HuH-7 (cell line): ENCODE measurements around the gene PTPRM.

Experiments used
- DNase-seq: peaks from one replicate; pipeline ENCODE4 v3.0.0; 2011; ENCODE audit warnings: low spot score

PTPRM gene

DNA sequence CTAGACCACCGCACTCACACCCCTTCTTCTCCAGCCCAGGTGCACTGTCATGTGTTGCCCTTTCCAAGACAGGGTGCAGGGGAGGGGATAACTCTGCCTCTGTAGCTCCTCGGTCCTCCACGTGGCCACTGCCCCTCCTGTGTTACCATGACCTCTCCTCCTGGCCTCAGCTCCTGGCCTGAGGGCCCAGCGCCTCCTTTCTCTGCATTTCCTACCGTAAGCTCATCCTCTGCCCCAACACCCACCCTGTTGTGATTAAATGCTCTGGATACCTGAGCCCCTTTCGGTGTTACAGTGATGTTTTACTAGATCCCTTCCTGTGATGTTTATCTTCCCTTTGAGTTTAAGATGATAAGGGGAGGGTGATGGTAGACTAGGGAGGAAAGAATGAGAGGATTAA, 242.3 kb downstream of the PTPRM start:
- no peak for DNase-seq

DNA sequence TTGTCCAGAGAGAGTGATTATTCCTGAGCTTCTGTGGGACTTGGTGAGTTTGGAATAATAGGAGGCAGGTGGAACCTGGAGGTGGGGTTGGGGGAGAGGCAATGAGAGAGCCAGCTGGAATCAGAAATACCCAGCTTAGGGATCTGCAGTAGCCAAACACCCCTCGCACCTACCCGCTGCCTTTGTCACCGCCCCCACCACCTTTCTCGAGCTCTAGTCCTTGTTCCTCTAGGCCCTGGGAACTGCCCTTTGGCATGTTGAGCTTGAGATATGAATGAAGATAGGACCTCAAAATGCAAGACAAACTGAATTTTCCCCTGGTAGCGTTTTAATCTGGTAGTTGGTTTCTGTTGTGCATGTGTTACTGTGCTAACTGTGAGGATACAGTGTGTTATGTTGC, 242.9 kb downstream of the PTPRM start:
- DNase-seq = no peak

DNA sequence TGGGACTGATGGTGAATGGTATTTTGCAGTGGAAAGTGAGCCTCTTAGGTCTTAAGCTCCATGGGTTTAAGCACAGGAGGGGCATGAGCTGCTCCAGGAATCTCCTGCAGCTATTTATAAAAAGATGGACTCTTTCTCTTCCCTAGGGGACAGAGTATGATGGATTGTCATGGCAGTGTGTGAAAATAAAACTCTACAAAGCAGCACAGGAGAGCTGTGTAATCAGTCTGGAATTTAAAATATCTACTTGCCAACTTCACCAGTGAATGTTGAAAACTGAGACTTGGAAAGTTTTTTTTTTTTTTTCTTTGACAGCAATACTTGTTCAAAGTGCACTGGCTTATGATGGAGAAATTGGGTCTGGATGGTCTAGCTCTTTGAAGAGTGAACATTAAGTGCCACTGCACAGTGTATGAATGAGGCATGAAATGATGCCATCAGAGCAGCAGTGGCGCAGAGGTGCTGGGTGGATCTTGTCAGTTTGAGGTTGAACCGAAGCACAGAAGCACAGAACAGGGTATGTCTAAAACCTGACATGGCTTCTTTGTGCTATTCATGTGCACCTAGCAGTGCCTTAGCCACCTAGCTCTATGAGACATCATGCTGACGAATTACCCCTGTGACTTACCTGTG, 245.4 kb downstream of the PTPRM start:
- DNase-seq = no peak

DNA sequence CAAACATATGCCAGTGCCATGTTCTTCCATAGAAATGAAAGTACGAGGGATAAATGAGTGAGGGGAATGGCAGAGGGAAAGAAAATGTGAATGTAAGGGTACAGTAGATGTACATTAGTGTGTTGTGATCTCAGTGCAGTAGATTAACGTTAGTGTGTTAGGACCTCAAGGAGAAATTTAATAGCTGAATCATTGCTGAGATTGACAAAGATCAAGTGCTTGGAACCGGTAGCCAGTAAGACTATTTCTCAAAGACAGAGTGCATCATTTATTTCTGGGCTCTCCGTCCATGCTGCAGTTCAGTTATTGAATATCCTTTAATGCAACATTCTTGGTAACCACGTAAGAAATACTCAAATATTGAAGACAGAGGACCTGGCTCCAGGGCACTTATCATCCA, 246.0 kb downstream of the PTPRM start:
- no peak for DNase-seq

DNA sequence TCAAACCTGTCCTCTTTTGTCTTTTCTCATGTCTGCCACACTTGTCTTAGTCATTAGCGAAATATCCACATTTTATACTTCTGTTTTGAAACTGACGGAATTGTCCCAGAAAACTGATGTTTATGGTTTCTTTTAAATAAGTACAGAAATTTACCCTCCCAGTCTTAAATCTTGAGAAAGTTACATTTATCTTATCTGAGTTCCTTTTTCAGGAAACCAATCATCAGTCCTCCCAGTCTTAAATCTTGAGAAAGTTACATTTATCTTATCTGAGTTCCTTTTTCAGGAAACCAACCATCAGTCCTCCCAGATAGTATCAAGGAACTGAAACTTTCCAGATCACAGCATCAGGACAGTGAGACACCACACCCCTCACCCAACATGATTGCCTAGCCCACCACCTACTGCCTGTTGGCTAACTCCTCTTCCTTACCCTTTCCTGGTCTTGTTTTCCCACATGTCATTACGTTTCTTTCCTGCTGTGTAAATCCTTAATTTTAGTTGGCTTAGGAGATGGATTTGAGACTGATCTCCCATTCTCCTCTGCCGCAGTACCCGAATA, 247.7 kb downstream of the PTPRM start:
- DNase-seq = no peak

DNA sequence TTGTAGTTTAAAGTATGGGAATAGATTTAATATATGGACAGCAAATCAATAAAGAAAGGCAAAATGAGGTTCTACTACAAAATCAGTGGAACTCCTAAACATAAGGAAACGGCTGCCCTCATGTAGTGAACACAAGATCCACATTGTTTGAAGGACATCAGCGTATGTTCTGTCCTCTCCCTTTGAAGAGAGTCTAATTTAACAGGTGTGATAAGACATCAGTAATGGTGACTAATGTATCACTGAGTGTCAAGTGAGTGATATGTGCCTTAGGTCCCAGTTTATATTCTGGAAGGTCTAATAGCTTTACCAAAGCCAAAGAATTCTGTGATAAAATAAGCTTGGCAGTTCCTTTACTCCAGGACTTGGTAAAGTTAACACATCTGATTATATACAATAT, 248.7 kb downstream of the PTPRM start:
- no peak for DNase-seq

DNA sequence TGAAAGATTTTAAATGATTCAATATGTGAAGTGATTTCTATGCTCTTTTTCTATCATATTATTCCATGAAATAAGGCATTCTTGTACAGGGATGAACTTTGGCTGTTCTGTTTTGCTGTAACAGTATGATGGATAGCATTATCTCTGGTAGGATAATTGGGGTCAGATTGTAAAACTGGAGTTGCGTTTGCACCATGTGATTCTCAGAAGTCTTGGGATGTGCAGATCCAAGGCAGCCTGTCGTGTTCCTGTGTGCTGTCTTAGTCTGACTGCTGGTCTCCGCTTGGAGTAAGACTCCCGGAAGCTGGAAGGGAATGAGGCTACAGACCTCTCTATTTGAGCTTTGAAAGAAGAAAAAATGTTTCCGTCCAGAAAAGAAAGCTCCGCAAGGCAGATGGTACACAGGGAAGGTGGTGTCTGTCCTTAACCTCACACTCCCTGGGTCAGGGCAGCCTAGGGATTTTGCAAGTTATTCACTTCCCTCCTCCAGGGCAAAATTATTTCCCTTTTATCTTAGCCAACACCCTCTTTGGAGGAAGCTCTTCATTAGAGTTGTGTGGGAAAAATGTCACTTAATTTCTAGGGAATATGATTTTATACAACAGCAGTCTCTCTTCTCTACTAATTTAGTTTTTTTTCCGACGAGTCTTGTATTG, 250.6 kb downstream of the PTPRM start:
- DNase-seq = no peak

DNA sequence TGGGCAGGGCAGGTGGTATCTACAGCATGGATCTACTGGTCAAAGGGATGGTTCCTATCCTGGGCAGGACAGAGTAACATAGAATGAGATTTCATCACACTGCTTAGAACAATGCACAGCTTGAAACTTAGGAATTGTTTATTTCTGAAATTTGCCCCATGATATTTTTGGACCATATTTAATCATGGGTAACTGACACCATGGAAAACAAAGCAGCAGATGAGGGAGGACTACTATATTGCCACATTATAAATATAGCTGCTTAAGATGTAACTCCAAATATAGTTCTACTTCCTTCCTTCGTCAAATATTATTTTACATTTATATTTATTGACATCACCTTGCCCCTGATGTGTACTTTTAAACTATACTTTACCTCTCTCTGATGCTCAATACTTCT, 254.7 kb downstream of the PTPRM start:
- DNase-seq = no peak

DNA sequence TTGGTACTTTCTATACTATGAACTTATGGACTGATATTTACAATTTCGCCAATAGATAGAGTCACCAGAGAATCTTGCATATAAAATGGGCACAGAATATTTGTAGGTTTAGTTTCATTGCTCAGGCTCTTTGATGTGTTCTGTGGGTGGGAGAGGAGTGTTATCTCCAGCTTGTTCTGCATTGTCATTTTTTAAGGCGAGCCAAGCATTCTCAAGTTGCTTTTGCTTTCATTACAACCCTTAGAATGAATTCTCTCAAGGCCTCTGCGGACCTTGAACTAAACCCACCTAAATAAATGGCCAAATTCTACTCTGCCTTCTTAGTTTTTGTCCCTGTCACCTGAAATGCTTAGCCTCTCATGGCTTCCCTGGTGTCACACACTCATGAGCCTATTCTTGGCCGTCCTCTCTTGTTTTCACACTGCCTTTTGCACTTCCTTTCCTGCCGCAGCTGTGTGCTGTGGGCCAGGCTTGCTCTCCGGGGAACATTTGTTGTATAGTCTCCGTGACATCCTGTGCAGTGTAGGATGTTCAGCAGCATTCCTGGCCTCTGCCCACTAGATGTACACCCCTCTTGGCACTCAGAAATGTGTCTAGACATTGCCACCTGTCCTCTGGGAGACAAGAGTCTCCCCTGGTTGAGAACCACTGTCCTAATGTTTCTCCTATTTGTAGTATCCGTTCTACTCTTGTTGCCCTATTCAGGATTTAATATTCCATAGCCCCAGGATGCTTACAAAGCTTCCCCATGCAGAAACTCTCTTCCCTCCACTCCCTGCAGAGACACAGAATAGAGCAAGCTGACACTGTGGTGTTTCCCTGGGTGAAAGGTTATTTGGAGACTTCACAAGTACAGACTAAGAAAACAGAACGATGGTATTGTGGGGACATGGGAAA, 255.6 kb downstream of the PTPRM start:
- no peak for DNase-seq

DNA sequence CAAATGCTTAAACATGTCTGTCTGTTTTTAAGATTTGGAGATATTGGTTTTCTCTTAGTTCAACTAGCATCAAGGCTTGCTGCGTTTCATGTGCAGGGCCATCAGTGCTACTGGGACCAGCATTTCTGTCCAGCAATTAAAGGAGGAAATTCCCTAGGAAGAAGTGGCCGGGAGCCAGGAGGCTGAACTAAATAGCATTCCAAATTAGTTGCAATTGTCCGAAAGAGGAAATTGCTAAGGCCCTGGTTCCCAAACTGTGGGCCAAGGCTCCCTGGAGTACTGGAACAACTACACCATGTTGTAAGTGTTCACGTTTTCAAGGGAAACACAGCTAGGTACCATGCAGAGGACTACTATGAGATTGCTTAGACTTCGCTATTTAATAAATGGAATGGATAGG, 257.9 kb downstream of the PTPRM start:
- DNase-seq = no peak

DNA sequence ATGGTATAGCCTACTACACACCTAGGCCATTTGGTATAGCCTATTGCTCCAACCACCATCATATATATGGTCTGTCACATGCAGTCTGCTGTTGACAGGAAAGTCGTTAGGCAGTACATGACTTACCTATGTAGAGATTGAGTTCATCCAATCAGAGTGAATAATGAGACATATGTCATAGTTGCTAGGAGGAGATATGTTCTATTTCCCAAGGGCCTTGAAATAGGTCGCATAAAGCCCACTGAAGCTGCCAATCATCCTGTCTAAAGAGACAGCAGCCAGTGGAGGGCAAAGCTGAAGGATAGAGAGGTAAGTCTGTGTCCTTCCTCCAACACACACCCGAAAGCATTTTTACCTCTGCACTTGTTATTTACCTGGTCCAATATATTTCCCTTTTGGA, 263.4 kb downstream of the PTPRM start:
- peak; percentile 12 for DNase-seq

DNA sequence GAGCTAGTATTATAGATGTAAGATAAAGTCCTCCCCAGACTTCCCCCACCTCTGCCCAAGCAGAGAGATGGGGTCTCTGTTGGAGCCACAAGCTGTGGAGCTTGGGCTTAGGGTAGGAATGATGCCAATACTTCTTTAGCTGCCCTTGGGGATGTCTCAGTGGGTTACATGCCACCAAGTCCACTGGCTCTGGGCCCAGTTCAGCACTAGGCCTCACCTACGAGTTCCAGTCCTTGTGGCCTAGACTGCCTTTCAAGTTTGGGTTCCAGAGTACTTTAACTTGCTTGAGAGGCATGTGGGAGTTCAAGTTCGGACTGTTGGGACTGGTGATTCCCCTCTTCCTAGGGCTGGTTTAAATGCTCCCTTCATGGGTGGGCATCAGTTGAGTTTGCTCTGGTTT, 272.4 kb downstream of the PTPRM start:
- no peak for DNase-seq

DNA sequence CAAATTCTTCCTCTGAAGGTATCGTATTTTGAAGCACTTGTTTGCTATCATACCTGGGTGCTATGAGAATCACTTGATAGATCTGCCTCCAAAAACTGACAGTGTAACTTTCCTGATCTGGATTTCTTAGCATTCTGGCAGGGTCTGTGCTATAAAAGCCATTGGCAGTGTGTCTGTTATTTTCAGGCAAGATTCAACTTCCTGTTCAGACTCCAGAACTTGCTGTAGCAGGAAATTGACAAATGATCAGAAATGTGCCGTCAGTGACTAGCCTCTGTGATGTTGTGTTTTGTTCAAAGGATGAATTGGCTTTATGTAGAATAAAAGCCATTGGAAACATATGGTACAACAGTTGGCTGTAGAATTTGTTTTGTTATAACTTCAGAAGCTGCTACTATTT, 273.3 kb downstream of the PTPRM start:
- no peak for DNase-seq

DNA sequence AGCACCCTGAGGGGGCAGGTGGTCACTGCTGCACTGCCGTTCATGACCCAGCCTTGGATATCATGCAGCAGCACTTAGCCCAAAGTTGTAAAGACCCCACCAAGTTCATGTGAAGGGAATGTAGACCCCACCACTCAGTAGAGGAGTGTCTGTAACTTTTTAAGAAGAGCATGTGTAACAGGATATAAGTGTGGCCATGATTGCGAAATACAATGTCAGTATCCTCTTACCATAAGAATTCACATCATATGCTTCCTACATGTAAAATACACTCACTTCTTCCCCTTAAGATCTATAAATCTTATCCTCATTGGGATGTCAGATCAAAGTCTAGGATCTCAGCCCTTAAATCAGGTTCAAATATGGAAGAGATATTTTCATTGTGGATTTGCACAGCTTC, 276.9 kb downstream of the PTPRM start:
- no peak for DNase-seq

DNA sequence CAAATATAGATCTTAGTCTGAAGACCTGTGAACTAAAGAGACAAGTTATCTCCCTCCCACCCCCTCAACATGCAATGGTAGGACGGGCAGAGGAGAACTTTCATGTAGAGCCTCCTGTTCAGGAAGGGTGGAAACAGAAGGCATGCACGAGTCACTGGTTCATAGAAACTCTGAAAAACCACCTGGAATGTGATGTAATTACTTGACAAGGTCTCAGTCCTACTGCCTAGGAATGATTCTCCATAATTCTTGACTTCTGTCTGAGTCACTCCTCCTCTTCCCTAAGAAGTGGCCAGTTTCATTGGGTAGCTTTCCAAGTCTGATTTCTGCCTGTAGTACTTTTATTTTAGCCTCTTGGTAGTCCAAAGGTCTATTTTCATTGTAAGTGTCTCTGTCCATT, 277.3 kb downstream of the PTPRM start:
- DNase-seq = no peak

DNA sequence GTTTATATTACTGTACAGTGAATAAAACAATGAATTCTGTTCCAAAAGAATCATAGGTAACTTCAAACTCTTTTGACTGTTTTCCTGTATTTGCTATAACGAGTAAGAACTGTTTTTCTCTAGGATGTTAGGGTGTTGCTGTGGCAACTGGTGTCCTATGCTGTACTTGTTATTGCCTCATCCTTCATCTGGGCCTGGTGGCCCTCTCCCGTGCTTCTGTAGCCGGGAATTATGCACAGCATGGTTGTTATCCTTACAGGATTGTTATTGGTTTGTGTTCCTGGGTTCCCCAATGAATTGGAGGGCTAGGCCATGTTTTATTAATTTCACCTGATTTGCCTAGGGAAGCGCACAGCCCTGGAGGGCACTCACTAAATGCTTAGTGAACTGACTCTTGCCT, 279.2 kb downstream of the PTPRM start:
- no peak for DNase-seq

DNA sequence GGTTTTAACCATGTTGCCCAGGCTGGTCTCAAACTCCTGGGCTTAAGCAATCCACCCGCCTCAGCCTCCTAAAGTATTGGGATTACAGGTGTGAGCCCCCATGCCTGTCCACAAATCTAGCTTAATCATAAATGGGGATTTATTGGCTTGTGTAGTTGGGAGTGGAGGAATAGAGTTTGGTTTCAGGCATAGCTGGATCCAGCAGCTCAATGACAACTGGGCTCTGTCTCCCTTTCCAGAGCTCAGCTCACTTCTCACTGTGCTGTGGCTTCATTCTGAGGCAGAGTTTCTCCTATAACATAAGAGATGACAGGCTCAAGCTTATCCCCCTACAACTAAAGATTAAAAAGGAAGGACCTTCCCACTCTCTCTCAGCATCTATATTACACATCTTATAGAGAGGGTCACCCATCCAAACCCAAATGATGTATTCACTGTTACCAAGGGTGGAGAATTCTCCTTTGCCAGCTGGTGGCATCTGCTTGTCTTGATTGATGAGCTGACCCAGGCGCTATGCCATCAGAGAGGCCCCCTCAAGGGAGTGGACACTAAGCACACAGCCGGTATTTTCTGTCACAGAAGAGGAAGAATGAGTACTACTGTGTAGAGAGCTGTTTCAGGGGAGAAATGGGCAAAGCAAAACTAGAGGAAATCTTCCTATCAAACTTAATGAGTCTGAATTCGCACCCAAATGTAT, 280.4 kb downstream of the PTPRM start:
- DNase-seq = no peak

DNA sequence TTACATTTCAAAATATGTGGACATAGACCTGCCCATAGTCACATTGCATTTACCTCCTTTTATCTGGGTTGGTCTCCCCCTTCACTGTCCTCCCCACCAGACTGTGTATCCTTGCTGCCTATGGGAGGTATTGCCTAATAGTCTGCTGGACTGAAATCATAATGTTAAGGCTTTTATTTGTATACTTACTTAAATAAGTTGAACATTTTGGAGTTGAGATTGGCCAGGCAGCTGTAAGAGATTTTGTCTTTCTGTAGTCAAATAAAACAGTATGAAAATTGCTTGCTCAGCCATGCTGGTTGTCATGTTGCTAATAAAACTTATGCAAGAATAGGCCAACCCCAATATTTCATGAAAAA, 280.9 kb downstream of the PTPRM start:
- DNase-seq = no peak

DNA sequence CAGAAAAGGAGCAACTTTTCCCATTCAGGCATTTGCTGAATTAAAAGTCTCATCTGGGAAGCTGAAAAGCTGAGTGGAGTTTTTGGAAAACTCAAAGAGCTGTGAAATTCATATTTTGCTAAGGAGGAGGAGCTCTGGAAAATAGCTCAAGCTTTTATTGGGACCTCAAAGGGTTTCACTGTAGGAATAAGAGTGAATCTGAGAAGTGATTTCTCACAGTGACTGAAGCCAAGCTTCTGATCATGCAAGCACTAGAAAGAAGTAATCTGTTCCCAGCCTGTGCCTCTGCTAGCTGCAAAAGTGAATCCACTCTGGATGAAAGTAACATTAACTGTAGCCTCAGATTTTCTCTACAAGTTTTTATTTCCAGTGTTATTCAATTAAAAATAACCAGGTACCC, 283.3 kb downstream of the PTPRM start:
- no peak for DNase-seq

DNA sequence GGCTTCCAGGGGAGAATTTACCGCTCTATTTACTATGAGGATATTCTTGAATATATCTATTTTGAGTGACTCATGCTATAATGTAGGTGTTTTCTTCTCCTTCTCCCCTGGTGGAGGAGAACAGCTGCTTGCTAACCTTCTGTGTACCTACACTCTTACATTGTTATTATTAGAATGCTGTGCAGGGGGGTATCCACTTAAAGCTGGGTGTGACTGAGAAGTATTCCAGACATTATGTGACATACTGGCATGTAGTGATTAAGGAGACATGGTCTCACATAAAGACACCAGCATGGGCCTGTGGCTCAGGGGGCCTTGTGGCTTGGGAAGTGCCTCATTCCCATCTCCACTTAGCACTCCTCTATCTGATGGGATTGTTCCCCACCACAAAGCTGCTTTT, 287.9 kb downstream of the PTPRM start:
- DNase-seq = no peak

DNA sequence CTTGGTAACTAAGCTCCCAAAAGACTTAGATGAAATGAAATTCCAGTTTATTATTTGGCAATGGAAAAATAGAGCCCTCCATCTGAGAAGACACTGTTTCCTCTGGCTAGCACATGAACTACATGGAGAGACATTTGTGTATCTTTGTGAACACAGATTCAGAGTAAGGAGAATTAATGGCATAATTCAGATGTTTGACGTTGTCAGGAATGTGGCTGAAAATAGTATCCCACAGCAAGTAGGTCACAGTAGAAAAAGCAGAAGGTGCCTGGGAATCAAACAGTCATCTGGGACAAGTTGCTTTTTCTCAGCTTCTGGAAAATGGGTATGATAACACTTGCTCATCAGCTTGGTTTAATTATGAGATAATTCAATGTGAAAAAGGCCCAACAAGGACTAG, 288.6 kb downstream of the PTPRM start:
- no peak for DNase-seq

DNA sequence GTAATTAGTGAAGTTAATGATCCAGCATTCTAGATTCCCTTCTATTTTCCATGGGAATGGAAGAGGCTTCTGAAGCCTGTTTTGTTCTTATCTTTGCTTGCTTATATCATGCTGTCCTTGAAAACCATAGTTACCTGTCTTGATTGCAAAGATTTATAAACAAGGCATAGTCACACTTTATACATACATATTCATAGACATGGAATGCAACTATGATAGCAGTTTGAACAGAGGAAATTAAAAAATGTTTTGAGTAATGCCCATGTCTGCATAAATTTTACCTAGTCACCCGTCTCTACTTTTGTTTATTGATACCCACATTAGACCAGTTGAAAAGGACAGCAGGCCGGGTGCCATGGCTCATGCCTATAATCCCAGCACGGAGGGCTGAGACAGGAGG, 289.0 kb downstream of the PTPRM start:
- DNase-seq = no peak

DNA sequence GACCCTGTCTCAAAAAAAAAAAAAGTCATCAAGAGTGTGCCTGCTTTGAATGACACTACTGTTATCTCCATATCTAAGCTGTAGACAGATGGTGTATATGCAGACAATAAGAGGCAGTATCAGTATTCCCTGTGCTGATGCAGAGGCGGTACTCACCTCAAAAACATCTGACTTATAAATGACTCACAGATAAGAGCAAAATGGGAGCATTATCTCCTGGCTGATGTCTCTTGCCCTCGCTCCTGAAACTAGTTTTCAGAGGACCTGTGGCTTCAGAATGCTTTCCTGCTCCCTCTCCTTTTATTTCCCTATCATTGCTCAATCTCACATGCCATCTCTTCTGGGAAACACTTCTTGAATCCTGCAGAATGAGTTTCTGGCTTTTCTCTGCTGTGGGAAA, 289.6 kb downstream of the PTPRM start:
- no peak for DNase-seq
